GM06990 (cell line): Measurements from ENCODE around the gene RAB11FIP4.

Source experiments
- DNase-seq: peaks from one replicate; pipeline ENCODE4 v3.0.0-alpha.2; 2011; ENCODE audit not compliant: insufficient read length; ENCODE audit errors: extremely low read depth
- H3K27me3 ChIP-seq: replicated peaks from 2 replicates; pipeline ENCODE4 v1.6.0; 2011; ENCODE audit warnings: low read length; ENCODE audit not compliant: control insufficient read depth, insufficient read depth
- H3K36me3 ChIP-seq: 2 replicates; pipeline ENCODE4 v1.5.1; 2011; ENCODE audit warnings: low read length; ENCODE audit not compliant: control insufficient read depth, insufficient read depth
- H3K4me3 ChIP-seq: replicated peaks from 2 replicates; pipeline ENCODE4 v1.5.1; 2011; ENCODE audit warnings: low read depth, mild to moderate bottlenecking, control low read depth, low read length
- TF ChIP-seq, protein P1 (sequence below): IDR thresholded peaks from 2 replicates; pipeline ENCODE4 v1.5.1; 2011; ENCODE audit warnings: low read length, control low read depth, mild to moderate bottlenecking, inconsistent platforms; ENCODE audit not compliant: insufficient read depth, poor library complexity, severe bottlenecking

RAB11FIP4 gene

DNA sequence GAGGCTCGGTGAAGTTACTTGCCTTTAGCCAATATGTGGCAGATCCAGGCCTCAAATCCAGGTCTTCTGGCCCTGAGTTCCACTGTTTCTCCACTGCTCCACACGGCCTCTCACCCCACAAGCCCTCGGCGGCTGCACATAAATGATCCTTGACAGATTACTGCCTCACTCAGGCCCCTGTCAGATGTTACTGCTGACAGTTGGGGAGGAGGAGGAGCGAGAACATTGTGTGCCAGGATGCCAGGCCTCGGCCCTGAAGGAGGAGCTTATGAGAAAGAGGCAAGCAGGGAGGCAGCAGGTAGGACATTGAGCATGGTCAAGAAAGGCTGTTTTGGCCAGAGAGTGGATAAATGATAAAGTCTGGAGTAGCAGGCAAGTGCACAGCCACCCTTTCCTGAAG lies 88.6 kb downstream of the RAB11FIP4 start:
- TF ChIP-seq, protein P1, sequence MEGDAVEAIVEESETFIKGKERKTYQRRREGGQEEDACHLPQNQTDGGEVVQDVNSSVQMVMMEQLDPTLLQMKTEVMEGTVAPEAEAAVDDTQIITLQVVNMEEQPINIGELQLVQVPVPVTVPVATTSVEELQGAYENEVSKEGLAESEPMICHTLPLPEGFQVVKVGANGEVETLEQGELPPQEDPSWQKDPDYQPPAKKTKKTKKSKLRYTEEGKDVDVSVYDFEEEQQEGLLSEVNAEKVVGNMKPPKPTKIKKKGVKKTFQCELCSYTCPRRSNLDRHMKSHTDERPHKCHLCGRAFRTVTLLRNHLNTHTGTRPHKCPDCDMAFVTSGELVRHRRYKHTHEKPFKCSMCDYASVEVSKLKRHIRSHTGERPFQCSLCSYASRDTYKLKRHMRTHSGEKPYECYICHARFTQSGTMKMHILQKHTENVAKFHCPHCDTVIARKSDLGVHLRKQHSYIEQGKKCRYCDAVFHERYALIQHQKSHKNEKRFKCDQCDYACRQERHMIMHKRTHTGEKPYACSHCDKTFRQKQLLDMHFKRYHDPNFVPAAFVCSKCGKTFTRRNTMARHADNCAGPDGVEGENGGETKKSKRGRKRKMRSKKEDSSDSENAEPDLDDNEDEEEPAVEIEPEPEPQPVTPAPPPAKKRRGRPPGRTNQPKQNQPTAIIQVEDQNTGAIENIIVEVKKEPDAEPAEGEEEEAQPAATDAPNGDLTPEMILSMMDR, result no peak
- Histone ChIP-seq H3K4me3 (no peak overlapping the region), H3K27me3 (no peaks in the 10 kb centered on the region; the same call in none of the 2 replicates), H3K36me3 (no peaks in the 10 kb centered on the region)
- no peak for DNase-seq

- TF ChIP-seq, protein P1, result no peak
- H3K27me3 ChIP-seq, result no peaks in the 10 kb centered on the region; the same call in none of the 2 replicates
These were observed 89.7 kb downstream of the RAB11FIP4 start for GRCh38 chr17:31480904-31481782.

GRCh38 chr17:31481783-31482081 lies 90.3 kb downstream of the RAB11FIP4 start:
- Histone ChIP-seq H3K4me3 (no peak overlapping the region), H3K36me3 (no peaks in the 10 kb centered on the region), H3K27me3 (no peaks in the 10 kb centered on the region; the same call in 1 of the 2 replicates)
- DNase-seq, result no peak
- TF ChIP-seq, protein P1, result no peak

More at GRCh38 chr17:31480904-31481782, 89.7 kb downstream of the RAB11FIP4 start:
- DNase-seq, result no peak
- Histone ChIP-seq H3K4me3 (no peak overlapping the region), H3K36me3 (no peaks in the 10 kb centered on the region)

GRCh38 chr17:31484821-31485220 lies 93.3 kb downstream of the RAB11FIP4 start:
- Histone ChIP-seq H3K4me3 (no peak overlapping the region), H3K27me3 (no peaks in the 10 kb centered on the region; the same call in 1 of the 2 replicates), H3K36me3 (no peaks in the 10 kb centered on the region)
- no peak for DNase-seq
- TF ChIP-seq, protein P1, result no peak

- no peak for DNase-seq
- Histone ChIP-seq H3K36me3 (no peaks in the 10 kb centered on the region), H3K27me3 (no peaks in the 10 kb centered on the region; the same call in 1 of the 2 replicates), H3K4me3 (no peak overlapping the region)
- TF ChIP-seq, protein P1, result no peak
These were observed 95.0 kb downstream of the RAB11FIP4 start for GRCh38 chr17:31486351-31487062.
